CD8-positive, alpha-beta memory T cell (primary cell): ENCODE measurements around the gene CALML6. TPM values are rescaled to one million over a fixed set of nuclear protein-coding genes. Genes with fewer than 3 reads are reported as not detected.

ENCODE experiments used
- CTCF ChIA-PET: fragments of 350-600 bp; sonication (Branson Sonifier 250); formaldehyde crosslinking; loops from one replicate; lab custom pipeline; 2021; ENCODE audit warnings: antibody characterized with exemption; lab: Charles Lee
- POLR2A ChIA-PET: fragments of 350-600 bp; sonication (Branson Sonifier 250); formaldehyde crosslinking; loops from one replicate; lab custom pipeline; 2021; ENCODE audit warnings: antibody characterized with exemption; lab: Charles Lee
- DNase-seq, 5 donors: peaks; one replicate each; pipeline versions ENCODE4 v3.0.0 to v3.0.0-alpha.2; 2020 to 2022; ENCODE audit warnings: mixed read lengths in 1 of 5
- H3K27ac ChIP-seq: one replicate; pipeline ENCODE4 v1.7.0; 2013; ENCODE audit warnings: low read depth, mild to moderate bottlenecking, low read length, moderate library complexity
- H3K27me3 ChIP-seq: 2 replicates; pipeline ENCODE4 v1.7.0; 2013; ENCODE audit warnings: low read length, mild to moderate bottlenecking; ENCODE audit not compliant: insufficient read depth, poor library complexity, severe bottlenecking
- H3K36me3 ChIP-seq: 2 replicates; pipeline ENCODE4 v1.7.0; 2013; ENCODE audit warnings: mild to moderate bottlenecking, low read length, moderate library complexity; ENCODE audit not compliant: insufficient read depth
- H3K4me1 ChIP-seq: 2 replicates; pipeline ENCODE4 v1.7.0; 2013; ENCODE audit warnings: mild to moderate bottlenecking, low read length, moderate library complexity; ENCODE audit not compliant: insufficient read depth
- H3K4me3 ChIP-seq: 2 replicates; pipeline ENCODE4 v1.7.0; 2013; ENCODE audit warnings: mild to moderate bottlenecking, low read length
- H3K9me3 ChIP-seq: 2 replicates; pipeline ENCODE4 v1.7.0; 2013; ENCODE audit warnings: mild to moderate bottlenecking, low read length
- H3K27ac Mint-ChIP-seq, 8 donors: one replicate each; pipeline ENCODE4 v1.8.0; 2020 to 2021; ENCODE audit warnings: mixed read lengths in 8 of 8, mild to moderate bottlenecking in 6 of 8, inconsistent platforms in 3 of 8, moderate library complexity in 3 of 8
- H3K27me3 Mint-ChIP-seq, 2 donors: one replicate each; pipeline ENCODE4 v1.8.0; 2020 to 2021; ENCODE audit warnings: mixed read lengths in 2 of 2, mild to moderate bottlenecking in 1 of 2, moderate library complexity in 1 of 2
- H3K36me3 Mint-ChIP-seq, 3 donors: one replicate each; pipeline ENCODE4 v1.8.0; 2020 to 2021; ENCODE audit warnings: mixed read lengths in 3 of 3, inconsistent platforms in 1 of 3, mild to moderate bottlenecking in 1 of 3
- H3K4me1 Mint-ChIP-seq, 3 donors: one replicate each; pipeline ENCODE4 v1.8.0; 2020 to 2021; ENCODE audit warnings: mixed read lengths in 3 of 3, inconsistent platforms in 1 of 3, mild to moderate bottlenecking in 1 of 3
- H3K4me3 Mint-ChIP-seq, 7 donors: one replicate each; pipeline ENCODE4 v1.8.0; 2020 to 2021; ENCODE audit warnings: mixed read lengths in 7 of 7, mild to moderate bottlenecking in 6 of 7, moderate library complexity in 4 of 7, inconsistent platforms in 2 of 7
- H3K9me3 Mint-ChIP-seq, 5 donors: one replicate each; pipeline ENCODE4 v1.8.0; 2020 to 2022; ENCODE audit warnings: mixed read lengths in 5 of 5, mild to moderate bottlenecking in 3 of 5, moderate library complexity in 2 of 5, inconsistent platforms in 1 of 5
- polyA plus RNA-seq: library from polyadenylated mRNA; unstranded; fragments of 300-500 nt; fragmentation: Illumina TruSeq; gene quantifications from one replicate; pipeline ENCODE4 v1.2.3, GENCODE V29; 2021
- total RNA-seq, 2 experiments: library from RNA; stranded (reverse); gene quantifications; one replicate each; pipeline ENCODE4 v1.2.3, GENCODE V29; 2021

Gene CALML6, protein sequence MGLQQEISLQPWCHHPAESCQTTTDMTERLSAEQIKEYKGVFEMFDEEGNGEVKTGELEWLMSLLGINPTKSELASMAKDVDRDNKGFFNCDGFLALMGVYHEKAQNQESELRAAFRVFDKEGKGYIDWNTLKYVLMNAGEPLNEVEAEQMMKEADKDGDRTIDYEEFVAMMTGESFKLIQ
- under 1 TPM; 0.46 to 0.78 TPM for total RNA-seq
- polyA plus RNA-seq: not detected

DNA sequence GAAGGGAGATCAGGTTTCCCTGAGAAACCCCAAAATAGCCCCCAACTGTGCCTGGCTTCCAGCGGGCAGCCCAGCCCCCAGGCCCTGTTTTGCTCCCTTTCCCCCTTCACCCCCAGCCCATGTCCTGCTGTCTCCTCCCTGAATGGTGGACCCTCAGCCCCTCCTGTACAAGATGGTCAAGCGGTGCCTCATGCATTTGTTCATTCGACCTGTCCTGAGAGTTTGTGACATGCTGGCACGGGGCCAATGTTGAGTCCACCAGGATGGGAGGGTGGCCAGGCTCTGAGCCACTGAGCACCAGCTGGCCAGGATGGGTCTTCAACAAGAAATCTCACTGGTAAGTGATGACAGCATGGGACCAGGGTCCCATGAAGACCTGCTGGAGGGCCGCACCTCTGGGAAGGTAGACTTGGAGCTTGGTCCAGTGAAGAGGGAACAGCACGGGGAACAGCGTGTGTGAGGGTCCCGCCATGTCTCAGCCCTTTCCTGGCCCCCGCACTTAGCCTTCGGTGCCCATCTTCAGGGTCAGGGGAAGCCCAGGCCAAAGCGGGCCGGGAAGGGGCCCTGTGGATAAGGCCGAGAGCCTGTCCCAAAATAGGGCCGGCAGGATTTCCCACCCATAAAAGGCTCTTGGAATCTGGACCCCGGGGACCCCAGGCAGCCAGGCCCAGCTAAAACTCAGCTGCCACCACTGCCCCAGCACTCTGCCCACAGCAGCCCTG is at the start of gene CALML6:
Gene CALML6 (plus strand): TSS at position 290 of the 722 bp plus-strand sequence. CDS start 21 bp downstream, at position 311.
- Mint-ChIP-seq H3K27me3 (peaks cover 0 to 5% of the 10 kb centered on the region in 2 donors), H3K27ac (no peak within 1 kb of the TSS), H3K4me3 (no peak within 1 kb of the TSS), H3K4me1 (peaks cover 3 to 11% (median 7%) of the 10 kb centered on the region in 3 donors), H3K9me3 (no peaks in the 10 kb centered on the region), H3K36me3 (no peaks in the 10 kb centered on the region)
- Histone ChIP-seq H3K27ac (no peak within 1 kb of the TSS), H3K4me3 (no peak within 1 kb of the TSS), H3K36me3 (no peaks in the 10 kb centered on the region), H3K4me1 (peaks cover 18% of the 10 kb centered on the region), H3K27me3 (no peaks in the 10 kb centered on the region), H3K9me3 (no peaks in the 10 kb centered on the region)
- ChIA-PET POLR2A (no interaction called here), CTCF (interaction anchor here (1.0 to 1.3 kb wide), 2 partner anchors 9 to 130 kb away, joined by 3 read pairs; no protein-coding TSS in a partner anchor)
- no peak for DNase-seq

DNA sequence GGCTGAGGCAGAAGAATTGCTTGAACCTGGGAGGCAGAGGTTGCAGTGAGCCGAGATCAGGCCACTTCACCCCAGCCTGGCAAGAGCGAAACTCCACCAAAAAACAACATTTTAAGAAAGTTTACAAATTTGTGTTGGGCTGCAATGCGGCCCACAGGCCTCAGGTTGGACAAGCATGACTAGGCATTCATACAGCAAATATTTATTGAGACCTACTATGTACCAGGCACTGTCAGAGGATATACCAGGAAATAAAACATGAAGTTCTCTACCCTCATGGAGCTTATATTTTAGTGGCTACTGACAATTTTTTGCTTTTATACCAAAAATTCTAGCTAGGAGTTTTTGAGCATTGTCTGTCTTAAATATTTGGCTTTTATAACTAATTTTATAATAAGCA is 47.9 kb upstream of the CALML6 start:
- Mint-ChIP-seq H3K9me3 (no peaks in the 10 kb centered on the region), H3K4me1 (peaks cover 59 to 80% (median 75%) of the 10 kb centered on the region in 3 donors), H3K27me3 (no peaks in the 10 kb centered on the region), H3K36me3 (peaks cover 0 to 21% (median 0%) of the 10 kb centered on the region in 3 donors), H3K27ac (peak overlapping the region in 1 of 8 donors; percentile 47), H3K4me3 (no peak overlapping the region)
- ChIA-PET CTCF (no interaction called here), POLR2A (no interaction called here)
- Histone ChIP-seq H3K4me1 (peaks cover 52% of the 10 kb centered on the region), H3K9me3 (no peaks in the 10 kb centered on the region), H3K36me3 (no peaks in the 10 kb centered on the region), H3K27me3 (no peaks in the 10 kb centered on the region), H3K27ac (no peak overlapping the region), H3K4me3 (no peak overlapping the region)
- no peak for DNase-seq

DNA sequence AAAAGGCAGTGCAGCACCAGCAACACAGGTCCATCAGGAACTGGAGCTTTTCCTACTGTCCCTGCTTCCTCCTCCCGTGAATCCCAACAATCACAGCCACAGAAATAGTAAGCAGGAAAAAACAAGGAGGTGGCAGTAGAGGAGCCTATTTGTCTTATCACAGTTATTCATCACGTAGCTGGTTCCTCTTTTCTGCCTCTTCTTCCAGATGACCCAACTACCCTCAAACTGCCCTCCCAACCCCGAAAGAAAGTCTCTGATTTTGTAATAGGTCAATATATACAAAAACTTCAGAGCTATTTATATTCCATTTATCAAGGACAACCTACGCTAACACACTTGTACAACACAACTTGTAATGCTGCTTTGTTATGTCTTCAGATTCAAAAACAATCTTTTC is 45.6 kb upstream of the CALML6 start:
- H3K36me3 ChIP-seq: no peaks in the 10 kb centered on the region
- H3K4me3 Mint-ChIP-seq: peak overlapping the region in 3 of 7 donors; percentile 8 to 36 (median 14)
- H3K4me1 ChIP-seq: peaks cover 49% of the 10 kb centered on the region
- peak overlapping the region; percentile 15 to 72 (median 58) for H3K27ac Mint-ChIP-seq
- H3K4me1 Mint-ChIP-seq: peaks cover 61 to 77% (median 74%) of the 10 kb centered on the region in 3 donors
- H3K4me3 ChIP-seq: no peak overlapping the region
- POLR2A ChIA-PET: interaction anchor here (0.8 kb wide), 1 partner anchor 39 kb away, joined by 3 read pairs; no protein-coding TSS in a partner anchor
- CTCF ChIA-PET: interaction anchor here (0.7 kb wide), 1 partner anchor 1752 kb away, joined by 3 read pairs; no protein-coding TSS in a partner anchor
- no peaks in the 10 kb centered on the region for H3K9me3 ChIP-seq
- peaks cover 0 to 1% of the 10 kb centered on the region in 2 donors for H3K27me3 Mint-ChIP-seq
- H3K27me3 ChIP-seq: no peaks in the 10 kb centered on the region
- peaks cover 0 to 35% (median 3%) of the 10 kb centered on the region in 3 donors for H3K36me3 Mint-ChIP-seq
- H3K27ac ChIP-seq: no peak overlapping the region
- no peak for DNase-seq
- no peaks in the 10 kb centered on the region for H3K9me3 Mint-ChIP-seq

DNA sequence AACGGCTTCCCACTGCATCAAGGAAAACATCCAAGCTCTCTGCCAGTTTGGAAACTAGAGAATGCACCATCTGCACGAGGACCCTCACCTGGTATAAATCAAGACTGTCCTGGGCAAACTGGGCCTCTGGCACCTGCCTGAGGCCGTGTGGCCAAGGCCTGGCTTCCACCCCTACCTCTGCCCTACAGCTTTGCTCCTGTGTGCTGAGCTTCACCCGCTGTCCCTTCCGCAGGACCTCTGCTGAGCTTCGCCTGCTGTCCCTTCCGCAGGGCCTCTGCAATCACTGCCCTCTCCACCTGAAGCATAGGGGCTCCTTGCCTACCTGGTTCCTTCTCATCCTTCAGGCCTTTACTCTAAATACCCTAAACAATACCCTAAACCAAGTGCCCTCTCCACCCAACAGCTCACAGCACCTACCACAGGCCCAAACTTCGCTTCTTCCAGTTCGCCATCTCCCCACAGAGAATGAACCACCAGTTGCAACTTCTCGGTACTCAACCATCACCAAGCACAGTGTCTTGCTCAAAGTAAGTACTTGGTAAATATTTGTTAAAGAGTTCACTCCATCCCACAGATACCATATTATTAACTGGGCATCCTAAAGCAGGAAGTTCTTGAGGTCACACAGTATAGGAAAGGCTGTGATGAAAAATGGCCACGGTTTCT is 42.6 kb upstream of the CALML6 start:
- no peak for DNase-seq
- peaks cover 68% of the 10 kb centered on the region for H3K4me1 ChIP-seq
- H3K4me3 ChIP-seq: no peak overlapping the region
- peaks cover 64 to 82% (median 76%) of the 10 kb centered on the region in 3 donors for H3K4me1 Mint-ChIP-seq
- H3K27ac Mint-ChIP-seq: peak overlapping the region; percentile 35 to 99 (median 74)
- CTCF ChIA-PET: interaction anchor here (1.3 kb wide), 1 partner anchor 34 kb away, joined by 5 read pairs; no protein-coding TSS in a partner anchor
- no peaks in the 10 kb centered on the region for H3K9me3 ChIP-seq
- H3K9me3 Mint-ChIP-seq: no peaks in the 10 kb centered on the region
- peaks cover 0 to 1% of the 10 kb centered on the region in 2 donors for H3K27me3 Mint-ChIP-seq
- POLR2A ChIA-PET: interaction anchor here (0.7 kb wide), 1 partner anchor 92 kb away, joined by 3 read pairs; no protein-coding TSS in a partner anchor
- H3K27ac ChIP-seq: no peak overlapping the region
- H3K4me3 Mint-ChIP-seq: peak overlapping the region in 5 of 7 donors; percentile 19 to 51 (median 41)
- H3K36me3 Mint-ChIP-seq: peaks cover 0 to 51% (median 9%) of the 10 kb centered on the region in 3 donors
- H3K36me3 ChIP-seq: peaks cover 8% of the 10 kb centered on the region
- H3K27me3 ChIP-seq: no peaks in the 10 kb centered on the region

DNA sequence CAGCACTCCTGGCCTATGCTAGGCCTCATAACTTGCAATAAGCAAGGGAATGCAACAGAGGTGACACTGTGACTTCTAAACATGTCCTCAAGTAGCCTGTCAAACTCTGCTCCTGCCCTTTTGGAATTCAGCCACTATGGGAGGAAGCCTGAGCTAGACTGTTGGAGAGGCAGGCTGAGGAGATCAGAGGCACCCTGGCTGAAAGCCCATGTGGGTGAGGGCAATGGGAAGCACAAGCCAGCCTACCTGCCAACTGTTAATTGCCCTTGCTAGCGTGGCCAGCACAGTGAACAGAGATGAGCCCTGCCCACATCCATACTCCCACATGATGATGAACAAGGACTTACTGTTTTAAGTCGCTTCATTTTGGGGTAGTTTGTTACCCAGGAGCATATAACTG is 41.9 kb upstream of the CALML6 start:
- ChIA-PET CTCF (no interaction called here), POLR2A (no interaction called here)
- Mint-ChIP-seq H3K27ac (peak overlapping the region in 6 of 8 donors; percentile 29 to 89 (median 64)), H3K27me3 (peaks cover 0 to 3% of the 10 kb centered on the region in 2 donors), H3K4me1 (peaks cover 68 to 83% (median 76%) of the 10 kb centered on the region in 3 donors), H3K4me3 (peak overlapping the region in 1 of 7 donors; percentile 51), H3K36me3 (peaks cover 0 to 57% (median 9%) of the 10 kb centered on the region in 3 donors), H3K9me3 (no peaks in the 10 kb centered on the region)
- DNase-seq: no peak
- no peak overlapping the region for H3K27ac ChIP-seq
- H3K4me1 ChIP-seq: peaks cover 75% of the 10 kb centered on the region
- no peaks in the 10 kb centered on the region for H3K27me3 ChIP-seq
- H3K36me3 ChIP-seq: peaks cover 8% of the 10 kb centered on the region
- no peak overlapping the region for H3K4me3 ChIP-seq
- no peaks in the 10 kb centered on the region for H3K9me3 ChIP-seq

DNA sequence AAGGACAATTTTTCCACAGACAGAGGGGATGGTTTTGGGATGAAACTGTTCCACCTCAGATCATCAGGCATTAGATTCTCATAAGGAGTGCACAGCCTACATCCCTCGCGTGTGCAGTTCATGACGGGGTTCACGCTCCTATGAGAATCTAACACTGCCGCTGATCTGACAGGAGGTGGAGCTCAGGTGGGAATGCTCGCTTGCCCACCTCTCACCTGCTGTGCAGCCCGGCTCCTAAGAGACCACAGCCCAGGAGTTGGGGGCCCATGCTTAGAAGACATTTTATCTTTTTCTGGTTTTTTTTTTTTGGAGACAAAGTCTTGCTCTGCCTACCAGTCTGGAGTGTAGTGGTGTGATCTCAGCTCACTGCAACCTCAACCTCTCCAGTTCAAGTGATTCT is 40.2 kb upstream of the CALML6 start:
- Histone ChIP-seq H3K36me3 (peaks cover 8% of the 10 kb centered on the region), H3K4me1 (peaks cover 90% of the 10 kb centered on the region), H3K27me3 (no peaks in the 10 kb centered on the region), H3K27ac (no peak overlapping the region), H3K9me3 (no peaks in the 10 kb centered on the region), H3K4me3 (no peak overlapping the region)
- H3K36me3 Mint-ChIP-seq: peaks cover 0 to 65% (median 14%) of the 10 kb centered on the region in 3 donors
- POLR2A ChIA-PET: no interaction called here
- peaks cover 0 to 3% of the 10 kb centered on the region in 2 donors for H3K27me3 Mint-ChIP-seq
- H3K4me1 Mint-ChIP-seq: peaks cover 74 to 90% (median 85%) of the 10 kb centered on the region in 3 donors
- peak overlapping the region in 5 of 8 donors; percentile 26 to 85 (median 74) for H3K27ac Mint-ChIP-seq
- DNase-seq: no peak
- CTCF ChIA-PET: no interaction called here
- peak overlapping the region in 2 of 7 donors; percentile 22 to 28 for H3K4me3 Mint-ChIP-seq
- no peaks in the 10 kb centered on the region for H3K9me3 Mint-ChIP-seq

DNA sequence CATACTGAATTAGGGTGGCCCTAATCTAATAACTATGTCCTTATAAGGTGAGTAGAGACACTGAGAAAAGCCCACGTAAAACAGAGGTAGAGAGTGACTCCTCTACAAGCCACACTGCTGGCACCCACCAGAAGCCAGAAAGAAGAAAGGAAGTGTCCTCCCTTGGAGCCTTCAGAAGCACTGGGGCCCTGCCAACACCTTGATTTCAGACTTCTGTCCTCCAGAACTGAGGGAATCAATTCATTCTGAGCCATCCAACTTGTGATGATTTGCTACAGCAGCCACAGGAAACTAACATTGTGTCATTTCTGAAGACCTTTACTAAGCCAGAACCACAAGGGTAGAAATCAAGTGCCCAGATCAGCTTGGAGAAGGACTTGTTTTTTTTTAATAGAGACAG is 39.1 kb upstream of the CALML6 start:
- POLR2A ChIA-PET: interaction anchor here (0.6 to 0.7 kb wide), 2 partner anchors 10 to 21 kb away, joined by 3 read pairs; no protein-coding TSS in a partner anchor
- H3K4me3 ChIP-seq: no peak overlapping the region
- peaks cover 73 to 88% (median 81%) of the 10 kb centered on the region in 3 donors for H3K4me1 Mint-ChIP-seq
- peaks cover 8% of the 10 kb centered on the region for H3K36me3 ChIP-seq
- CTCF ChIA-PET: interaction anchor here (1.0 kb wide), 1 partner anchor 10 kb away, joined by 3 read pairs; no protein-coding TSS in a partner anchor
- H3K27me3 Mint-ChIP-seq: peaks cover 0 to 3% of the 10 kb centered on the region in 2 donors
- H3K36me3 Mint-ChIP-seq: peaks cover 0 to 65% (median 14%) of the 10 kb centered on the region in 3 donors
- peaks cover 86% of the 10 kb centered on the region for H3K4me1 ChIP-seq
- H3K27ac Mint-ChIP-seq: peak overlapping the region; percentile 67 to 90 (median 82)
- peak overlapping the region in 6 of 7 donors; percentile 35 to 76 (median 46) for H3K4me3 Mint-ChIP-seq
- no peak for DNase-seq
- H3K27me3 ChIP-seq: no peaks in the 10 kb centered on the region
- no peak overlapping the region for H3K27ac ChIP-seq
- H3K9me3 Mint-ChIP-seq: no peaks in the 10 kb centered on the region
- no peaks in the 10 kb centered on the region for H3K9me3 ChIP-seq
